ENCODE data around the gene GABRB2.

The GABRB2 gene

DNA sequence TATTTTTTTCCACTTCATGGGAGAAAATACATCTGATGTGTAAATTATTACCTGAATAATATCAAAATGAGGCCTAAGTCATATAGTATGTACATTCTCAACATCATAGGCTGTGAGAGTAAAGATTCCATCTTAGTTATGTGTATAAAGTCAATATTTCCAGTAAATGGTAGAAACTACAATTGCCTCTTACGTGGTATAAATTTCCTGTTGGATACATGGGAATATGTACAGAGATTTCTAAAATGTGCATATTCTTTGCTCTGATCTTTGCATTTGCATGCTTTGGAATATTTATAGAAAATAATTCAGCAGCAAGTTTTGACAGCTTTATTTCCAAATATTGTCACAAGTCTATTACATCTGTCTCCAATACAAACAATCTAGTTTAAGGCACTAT lies 78.8 kb downstream of the GABRB2 start:
- no peak for DNase-seq

DNA sequence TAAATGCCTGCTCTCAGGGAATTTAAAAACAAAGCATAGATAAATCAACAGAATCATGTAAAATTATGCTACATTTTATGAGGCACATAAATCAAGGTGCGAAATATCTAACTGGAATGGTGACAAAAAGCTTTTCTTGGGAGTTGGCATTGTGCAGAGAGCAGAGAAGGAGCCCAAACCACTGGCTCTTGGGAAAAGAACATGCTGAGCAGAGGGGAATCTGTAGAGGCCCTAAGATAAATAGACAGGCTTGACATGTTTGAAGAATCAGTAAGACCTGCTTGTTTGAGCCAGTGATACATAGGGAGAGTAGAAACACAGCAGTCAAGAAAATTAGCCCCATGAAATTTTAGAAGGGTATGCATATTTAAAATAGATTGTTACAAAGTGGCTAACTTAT lies 85.8 kb downstream of the GABRB2 start:
- DNase-seq, result no peak

DNA sequence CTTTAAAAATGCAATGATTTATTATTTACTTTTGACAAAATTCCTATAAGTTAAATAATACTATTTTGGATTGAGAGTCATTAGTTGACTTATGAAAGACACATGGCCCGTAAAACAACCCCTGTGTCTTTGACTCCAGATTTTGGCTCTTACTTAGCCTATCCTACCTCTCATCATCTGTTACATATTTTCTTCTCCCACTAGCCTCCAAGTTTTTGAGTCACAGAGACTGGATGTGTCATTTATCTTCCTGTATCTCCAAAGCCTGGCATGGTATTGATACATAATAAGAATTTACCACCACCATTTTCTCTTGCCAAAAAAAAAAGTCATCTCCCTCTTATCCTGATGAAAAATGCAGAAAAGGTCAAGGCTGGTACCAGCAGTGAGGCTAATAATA lies 99.9 kb downstream of the GABRB2 start:
- DNase-seq, result no peak

DNA sequence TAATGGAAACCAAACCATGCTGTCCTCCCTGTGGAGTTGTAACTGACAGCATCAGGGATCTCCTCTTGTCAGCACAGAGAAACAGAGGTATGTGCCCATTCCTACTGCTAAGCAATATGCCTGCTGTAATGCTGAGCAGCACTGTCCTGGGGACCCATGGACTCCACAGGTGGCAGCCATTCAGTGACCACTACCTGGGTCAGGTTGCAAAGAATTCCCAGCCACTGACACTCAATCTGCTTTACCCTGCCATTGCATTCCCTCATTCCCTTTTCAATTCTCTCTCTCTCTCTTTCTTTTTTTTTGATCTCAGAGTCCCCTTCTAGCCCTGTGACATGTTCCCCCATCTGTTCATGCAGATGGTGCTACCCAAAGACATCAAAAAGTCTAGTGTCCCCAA lies 104.1 kb downstream of the GABRB2 start:
- no peak for DNase-seq

DNA sequence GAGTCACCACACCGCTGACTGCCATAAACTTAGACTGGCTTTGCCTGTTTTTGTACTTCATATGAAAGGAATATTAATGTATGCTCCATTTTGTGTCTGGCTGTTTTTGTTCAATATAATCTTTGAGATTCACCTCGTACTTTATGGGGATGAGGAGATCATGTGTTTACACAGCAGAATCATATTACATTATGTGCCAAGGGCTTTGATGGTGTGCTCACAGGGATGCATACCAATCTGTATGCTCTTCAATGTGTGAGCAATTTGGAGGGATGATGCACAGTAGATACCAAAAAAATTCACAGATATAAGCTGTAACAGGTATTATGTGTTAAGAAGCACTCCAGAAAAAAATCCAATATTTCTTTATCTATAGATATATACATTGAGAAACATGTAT lies 113.7 kb downstream of the GABRB2 start:
- DNase-seq, result no peak

DNA sequence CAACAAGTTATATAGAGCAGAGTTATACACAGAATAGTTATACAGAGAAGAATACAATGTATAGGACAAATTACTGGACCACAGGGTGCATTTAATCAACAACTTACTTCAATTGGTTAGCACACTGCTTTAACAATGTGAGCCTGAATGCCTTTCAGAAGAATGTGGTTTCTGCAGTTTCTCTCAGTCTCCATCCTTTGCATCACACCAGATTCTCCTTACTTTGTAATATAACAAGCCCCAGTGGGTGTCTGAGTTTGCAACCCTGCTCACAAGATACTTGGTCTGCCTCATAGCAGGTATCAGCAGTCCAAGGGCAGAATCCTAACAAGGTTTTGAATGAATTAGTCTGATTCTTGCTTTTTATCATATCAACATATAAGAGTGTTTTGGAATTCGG lies 114.6 kb downstream of the GABRB2 start:
- DNase-seq, result no peak

DNA sequence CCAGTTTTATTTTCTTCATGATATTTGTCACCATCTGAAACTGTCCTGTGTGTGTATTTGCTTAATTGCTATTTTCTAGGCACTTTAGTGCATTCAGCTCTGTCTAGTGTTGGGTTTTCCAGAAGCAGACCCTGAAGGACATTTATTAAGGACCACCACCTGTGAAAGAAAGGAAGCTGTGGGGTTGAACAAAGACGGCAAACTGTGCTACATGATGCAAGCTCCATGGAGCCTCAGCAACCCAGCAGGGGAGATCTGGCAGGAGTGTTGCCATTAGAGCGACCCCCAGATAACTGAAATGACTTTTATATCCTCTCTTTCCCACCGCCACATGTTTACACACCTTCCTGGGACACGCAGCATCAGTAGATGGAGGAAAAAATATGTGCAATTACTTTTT lies 125.5 kb downstream of the GABRB2 start:
- no peak for DNase-seq

DNA sequence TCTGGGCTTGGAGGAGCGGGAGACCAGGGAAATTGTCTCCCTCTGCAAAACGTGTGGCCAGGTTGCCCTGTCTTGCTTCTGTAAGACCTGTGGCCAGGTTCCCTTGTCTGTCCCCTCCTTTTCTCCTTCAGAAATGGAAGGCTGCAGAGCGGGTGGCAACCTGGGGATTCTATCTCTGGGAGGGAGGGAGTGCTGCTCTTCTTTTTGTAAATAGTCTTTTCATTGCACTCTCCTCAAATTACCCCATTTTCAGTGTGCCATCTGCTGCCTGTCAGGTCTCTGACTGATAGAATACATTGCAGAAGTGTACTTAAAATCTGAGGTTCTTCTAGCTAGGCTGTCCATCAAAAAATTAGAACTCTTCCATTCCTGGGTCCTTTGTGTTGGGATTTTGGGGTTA lies 126.0 kb downstream of the GABRB2 start:
- DNase-seq, result no peak

DNA sequence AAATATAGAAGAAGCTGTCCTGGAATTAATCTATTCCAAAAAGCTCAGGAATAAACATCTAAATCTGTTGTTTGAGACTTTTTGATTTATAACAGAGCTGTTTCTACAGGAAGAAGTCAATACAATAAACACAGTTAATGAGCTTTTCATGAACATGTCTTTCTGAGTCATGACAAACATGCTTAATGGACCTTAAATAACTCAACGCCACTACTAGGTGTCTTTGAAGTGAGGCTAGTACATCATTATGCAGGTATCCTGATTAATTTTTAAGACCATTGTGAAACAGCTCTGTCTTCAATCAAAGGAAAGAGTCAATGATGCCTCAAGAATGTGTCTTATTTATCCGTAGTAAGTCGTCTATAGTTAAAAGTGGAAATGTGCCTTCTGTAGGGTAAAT lies 131.6 kb downstream of the GABRB2 start:
- DNase-seq, result no peak

DNA sequence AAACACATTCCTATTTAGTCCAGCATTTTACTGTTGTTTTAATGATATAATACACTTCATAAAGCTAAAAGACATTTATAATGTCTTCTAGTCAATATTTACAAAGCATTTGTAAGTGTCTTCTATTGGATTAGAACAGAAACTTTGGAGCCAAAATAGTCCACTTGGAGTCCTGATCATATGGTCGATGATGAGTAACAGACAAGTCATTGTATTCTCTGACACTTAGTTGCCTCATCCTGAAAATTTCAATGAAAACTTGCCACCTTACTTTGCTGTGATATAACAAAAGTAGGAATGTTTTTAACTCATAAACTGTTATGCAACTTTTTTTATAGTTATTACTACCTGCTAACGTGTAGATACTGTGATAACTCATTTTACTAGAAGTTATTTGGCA lies 132.5 kb downstream of the GABRB2 start:
- DNase-seq, result no peak

DNA sequence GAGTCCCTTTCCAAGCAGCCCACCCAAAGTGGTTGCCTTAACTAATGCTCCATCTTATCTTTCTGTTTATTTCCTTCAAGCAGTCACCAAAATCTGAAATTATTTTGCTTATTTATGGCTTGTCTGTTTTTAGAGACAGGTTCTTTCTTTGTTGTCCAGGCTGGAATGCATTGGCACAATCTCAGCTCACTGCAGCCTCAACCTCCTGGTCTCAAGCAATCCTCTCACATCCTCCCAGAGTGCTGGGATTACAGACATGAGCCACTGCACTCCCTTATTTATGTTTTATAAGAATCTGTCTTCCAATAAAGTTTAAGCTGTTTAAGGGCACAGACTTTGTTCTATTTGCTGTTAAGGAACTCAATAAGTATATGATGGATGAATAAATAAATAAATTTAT lies 133.7 kb downstream of the GABRB2 start:
- DNase-seq, result no peak

DNA sequence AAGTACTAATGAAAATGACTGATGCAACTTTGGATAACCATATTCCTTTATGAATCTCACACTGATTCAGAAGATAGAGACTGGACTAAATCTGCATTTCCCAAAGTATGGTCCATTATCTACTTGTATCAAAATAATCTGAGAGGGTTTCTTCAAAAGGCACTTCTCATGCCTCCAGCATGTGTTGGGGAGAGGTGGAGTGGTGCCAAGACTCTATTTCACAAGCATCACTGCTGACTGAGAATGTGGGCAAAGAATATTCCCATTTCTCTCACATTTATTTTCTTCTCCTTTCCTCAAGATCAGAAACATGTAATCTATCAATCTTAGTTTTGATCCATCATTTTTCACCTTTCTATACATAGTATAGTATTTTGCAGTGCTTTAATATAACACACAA lies 135.4 kb downstream of the GABRB2 start:
- DNase-seq, result no peak

DNA sequence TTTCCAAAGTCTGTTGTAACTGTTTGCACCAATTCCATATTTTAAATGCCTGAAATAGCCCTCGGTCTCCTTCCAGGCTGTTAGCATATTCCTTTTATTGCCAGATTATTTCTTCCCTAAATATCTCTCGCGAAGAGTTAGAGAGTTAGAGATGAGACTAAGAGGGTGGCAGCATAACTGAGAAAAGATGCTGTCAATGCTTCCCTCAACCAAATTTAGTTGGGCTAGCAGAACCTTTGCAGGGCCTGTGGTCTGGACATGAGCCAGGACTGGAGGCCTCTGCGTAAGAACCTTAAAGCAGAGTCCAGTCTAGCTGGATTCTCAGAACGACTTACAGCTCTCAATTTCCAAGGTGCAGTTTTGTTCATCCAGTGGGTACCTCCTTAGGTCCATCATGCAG lies 135.9 kb downstream of the GABRB2 start:
- DNase-seq, result no peak

DNA sequence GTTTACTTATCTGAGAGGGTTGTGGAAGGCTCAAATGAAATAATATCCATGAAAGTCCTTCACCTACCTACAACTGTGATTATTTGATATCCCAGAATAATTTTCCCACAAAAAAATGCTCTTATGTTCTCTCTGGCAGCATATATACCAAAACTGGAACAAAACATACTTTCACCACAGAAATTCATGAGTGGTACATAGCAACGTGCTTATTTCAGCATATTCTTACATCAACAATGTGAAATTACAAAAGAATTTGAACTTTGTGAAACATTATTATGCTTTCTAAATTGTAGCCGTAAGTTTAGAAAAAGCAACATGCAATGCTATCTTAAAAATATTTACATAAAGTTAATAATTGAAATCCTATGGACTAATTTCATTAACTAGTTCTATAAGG lies 137.1 kb downstream of the GABRB2 start:
- no peak for DNase-seq

DNA sequence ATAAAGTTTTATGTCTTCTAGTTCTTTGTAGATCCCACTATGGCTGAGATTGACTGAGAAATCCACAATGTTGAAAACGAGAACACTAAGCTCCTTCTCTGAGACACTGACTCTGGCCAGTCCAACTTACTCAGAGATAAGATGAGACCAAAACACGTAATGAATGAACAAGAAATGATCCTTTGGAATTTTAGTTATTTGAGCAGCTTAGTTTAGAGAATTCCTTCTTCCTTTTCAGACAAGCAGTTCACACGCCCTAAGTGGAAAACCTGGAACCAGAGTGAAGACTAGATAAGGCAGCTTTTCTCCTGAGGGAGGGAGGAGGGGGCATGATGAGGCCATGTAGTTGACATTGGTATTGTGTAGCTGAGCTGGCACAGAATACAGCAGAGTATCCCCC lies 139.6 kb downstream of the GABRB2 start:
- DNase-seq, result no peak

DNA sequence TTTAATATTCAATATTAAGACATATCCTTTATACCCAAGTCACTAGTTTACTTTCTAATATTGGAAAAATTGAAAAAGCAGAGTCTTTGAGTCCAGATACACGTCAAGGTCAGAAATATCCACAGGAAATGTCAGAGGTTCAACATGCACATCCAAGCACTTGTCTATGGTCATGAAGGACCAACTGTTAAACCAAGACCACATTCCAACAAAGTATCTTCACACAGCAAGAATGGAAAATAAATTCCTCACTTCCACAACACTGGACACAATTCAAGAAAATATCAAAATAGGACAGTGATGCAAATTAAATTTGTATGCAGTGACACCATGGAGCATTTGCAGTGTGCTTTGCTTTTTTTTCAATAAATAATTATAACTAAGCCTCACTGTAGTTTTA lies 142.5 kb downstream of the GABRB2 start:
- DNase-seq, result no peak

DNA sequence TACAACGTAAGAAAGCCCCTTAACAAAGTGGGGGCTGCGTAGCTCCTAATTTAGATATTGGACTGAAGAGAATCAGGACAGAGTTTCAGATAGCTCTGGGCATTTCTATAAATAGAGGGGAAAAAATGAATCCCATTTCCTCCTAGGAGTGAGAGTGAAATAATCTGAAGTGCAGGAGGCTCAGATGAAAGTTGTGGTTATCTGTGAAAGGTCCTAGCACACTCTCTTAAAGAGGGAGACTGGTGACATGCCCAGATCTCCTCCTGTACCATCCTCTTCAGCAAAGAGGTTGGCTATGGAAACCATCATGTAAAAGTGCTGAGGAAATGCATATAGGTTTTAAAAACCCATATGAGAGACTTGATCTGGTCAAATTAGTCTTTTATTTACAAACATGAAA lies 143.4 kb downstream of the GABRB2 start:
- no peak for DNase-seq

DNA sequence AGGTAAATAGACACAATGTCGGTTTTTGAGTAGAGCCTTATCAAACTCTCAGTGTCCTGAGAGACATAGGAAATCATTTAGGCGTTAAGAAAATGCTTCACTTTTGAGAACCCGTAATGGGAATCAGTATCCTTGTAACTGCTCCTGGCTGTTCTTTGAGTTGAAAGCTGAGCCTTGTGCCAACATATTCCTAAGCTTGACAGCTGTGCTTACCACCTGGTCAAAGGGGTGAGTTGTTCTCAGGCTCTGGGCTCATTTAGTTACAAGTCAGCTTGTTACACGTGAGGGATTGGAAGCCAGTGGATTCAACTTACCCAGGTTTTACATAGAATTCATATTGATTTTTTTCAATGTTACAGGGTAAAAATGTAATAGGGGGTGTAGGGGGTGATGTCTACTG lies 145.9 kb downstream of the GABRB2 start:
- DNase-seq, result no peak

DNA sequence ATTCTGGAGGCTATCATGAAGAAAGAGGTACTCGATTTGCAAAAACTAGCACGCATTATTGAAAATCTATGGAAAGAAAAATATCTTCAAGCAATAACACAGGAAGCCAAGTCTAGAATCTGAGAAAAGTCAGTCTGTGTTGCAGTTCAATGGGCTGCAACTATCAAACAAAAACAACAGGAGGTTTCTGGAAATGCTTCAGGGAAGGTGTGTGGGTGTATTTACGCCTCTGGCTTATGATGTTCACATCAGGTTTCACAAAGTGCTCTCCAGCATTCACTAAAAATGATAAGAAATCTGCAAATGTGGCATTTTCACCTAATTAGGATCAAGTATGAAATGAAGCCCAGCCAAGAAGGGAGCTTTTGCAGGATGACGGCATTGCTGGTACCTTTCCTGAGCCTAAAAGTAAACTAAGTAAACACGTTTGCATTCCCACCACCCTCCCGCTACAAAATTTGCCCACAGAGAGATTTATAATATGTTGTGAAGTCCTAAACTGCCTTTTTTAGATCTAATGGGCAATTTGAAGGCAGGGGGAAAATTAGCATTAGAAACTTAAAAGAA lies 146.4 kb downstream of the GABRB2 start:
- no peak for DNase-seq

DNA sequence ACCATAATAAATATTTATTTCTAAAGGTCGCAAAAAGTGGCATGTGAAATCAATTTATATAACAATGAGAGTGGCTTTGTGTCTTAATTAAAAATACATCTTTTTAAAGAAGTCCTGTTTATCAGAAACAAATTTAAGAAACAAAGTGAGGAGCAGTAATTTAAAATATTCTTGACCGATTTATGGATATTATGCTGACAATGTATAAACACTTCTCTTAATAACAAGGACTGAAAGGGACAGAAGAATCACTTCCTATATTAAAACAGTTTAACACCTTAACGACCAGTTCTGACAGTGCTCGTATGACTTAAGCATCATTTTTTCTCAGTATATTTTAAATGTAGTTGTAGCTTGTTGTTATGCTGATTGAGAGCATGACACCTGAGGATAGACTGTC lies 149.1 kb downstream of the GABRB2 start:
- no peak for DNase-seq

DNA sequence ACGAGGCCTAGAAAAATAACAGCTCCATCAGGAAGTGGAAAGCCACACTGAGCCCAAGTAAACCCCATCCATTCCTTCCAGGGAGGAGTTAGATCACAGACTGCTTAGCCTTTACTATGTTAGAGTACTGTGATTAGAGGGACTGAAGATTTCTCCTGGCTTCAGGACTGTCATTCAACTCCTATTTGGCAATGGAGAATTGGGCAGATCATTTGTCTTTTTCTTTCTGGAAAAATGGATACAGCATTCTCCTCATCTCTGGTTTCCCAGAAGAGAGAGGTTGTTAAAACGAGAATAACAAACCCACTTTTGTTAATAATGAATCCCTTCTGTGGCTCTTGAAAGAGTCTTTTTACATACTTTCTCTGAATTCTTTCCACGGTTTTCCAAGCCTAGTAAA lies 150.4 kb downstream of the GABRB2 start:
- DNase-seq, result no peak

DNA sequence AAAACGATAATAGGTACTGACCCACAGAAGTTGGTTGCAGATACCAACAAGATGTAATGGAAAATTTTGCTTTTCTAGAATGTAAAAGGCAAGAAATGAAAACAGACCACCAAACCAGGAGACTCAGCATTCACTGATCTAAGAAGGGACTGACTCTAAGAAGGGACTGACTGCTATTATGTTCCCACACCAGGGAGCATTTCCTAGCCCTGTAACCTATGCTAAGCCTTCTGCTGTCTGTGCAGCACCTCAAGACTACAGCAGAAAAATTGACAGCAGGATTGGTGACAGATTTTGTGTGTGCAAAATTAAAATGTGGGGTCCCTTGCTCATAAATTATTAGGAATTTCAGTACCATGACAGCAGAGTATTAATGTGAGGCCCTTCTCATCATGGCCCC lies 154.8 kb downstream of the GABRB2 start:
- DNase-seq, result no peak

DNA sequence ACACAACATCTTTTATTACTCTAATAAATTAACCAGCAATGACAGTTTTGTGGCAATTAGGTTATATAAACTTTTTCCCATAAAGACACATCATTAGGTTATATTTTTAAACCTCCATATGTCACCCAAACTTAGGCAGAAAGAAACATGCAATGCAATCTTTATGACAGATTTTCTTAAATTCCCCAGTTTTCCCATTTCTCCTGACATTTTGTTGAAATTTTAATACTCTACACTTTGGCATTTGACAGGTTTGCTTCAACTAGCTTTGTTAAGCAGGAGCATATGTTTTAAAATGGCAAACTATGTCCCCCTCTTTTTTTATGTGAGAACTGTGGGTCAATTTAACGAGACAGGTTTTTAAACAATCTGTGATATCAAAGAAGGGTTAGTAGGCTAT lies 155.5 kb downstream of the GABRB2 start:
- DNase-seq, result no peak

DNA sequence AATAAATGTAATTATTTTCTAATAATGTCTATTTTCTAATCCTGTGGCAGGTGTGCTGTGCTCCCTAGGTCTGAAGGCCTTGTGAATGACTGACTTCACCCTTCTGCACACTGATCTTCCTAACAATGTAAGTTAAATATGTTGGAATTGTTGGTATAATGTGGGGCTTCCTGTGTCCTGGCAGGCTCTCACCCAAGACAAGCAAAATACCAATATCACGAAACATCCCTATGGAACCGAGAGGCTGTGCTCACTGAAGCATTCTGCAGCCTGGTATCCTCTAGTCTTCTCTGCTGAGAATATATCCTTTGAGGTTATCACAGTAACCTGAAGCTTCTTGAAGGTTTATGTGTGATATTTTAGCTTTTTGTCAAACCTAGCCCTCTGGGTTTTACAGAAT lies 159.4 kb downstream of the GABRB2 start:
- no peak for DNase-seq

DNA sequence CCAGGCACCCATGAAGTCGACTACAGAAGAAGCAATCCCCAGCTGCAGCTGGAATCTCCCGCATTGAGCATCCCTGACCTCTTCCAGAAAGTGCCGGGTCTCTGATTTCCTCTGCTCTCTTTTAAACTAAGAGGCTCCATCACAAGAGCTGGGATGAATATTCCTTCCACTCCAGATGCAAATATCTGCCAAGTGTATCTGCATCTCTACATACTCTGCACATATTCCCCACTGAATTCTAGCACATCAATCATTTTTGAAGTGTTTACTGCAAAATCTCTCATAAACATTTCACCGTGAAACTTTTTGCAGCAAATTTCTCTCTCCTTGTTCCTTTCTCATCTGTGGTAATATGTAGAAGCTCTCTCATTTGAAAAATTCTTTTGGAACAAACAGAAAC lies 161.5 kb downstream of the GABRB2 start:
- no peak for DNase-seq

DNA sequence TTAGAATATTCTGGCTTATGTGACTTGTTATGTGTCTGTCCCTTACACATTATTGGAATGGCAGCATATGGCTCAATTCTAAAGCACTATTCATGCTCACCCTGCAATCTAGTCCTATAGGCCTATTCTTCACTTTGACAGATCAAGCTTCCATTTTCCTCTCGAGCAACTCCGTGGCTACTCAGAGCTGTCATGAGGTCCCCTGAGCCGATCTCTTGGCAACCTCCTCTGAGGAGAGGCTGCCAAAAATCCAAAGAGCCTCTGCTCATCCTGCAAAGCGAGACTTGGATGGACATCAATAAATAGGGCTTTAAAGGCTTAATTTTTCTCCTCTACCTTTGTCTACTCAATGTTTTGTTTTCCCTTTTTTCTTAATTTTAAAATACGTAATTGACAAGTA lies 163.8 kb downstream of the GABRB2 start:
- DNase-seq, result no peak
